Measurements from ENCODE around the gene CSGALNACT2. TPM values are rescaled to one million over a fixed set of nuclear protein-coding genes. Genes with fewer than 3 reads are reported as not detected.

CSGALNACT2 gene
- total and polyA plus RNA-seq, 10 of the 15 experiments (the other 5 are each of a cell fraction or from before 2014, with no cell fraction given) = 2.5 to 12.6 (median 8.7) TPM

DNA sequence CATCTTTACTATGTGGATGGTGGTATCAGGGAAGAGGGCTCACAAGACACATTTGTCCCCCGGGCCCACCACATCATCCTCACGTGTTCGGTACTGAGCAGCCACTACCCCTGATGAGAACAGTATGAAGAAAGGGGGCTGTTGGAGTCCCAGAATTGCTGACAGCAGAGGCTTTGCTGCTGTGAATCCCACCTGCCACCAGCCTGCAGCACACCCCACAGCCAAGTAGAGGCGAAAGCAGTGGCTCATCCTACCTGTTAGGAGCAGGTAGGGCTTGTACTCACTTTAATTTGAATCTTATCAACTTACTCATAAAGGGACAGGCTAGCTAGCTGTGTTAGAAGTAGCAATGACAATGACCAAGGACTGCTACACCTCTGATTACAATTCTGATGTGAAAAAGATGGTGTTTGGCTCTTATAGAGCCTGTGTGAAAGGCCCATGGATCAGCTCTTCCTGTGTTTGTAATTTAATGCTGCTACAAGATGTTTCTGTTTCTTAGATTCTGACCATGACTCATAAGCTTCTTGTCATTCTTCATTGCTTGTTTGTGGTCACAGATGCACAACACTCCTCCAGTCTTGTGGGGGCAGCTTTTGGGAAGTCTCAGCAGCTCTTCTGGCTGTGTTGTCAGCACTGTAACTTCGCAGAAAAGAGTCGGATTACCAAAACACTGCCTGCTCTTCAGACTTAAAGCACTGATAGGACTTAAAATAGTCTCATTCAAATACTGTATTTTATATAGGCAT, 9.1 kb upstream of the CSGALNACT2 start:
- ChIA-PET RAD21 (ENCODE audit: unreplicated experiment) (interaction anchor here (0.7 to 1.2 kb wide), 3 partner anchors 8 to 23 kb away, joined by 3 to 6 read pairs (median 3); no protein-coding TSS in a partner anchor), POLR2A (interaction anchor here (0.8 to 0.9 kb wide), 2 partner anchors 9 to 10 kb away, joined by 3 to 4 read pairs; partner anchors contain the start of gene CSGALNACT2), CTCF (interaction anchor here (0.9 to 1.7 kb wide), 2 partner anchors 8 to 76 kb away, joined by 3 to 7 read pairs; no protein-coding TSS in a partner anchor), SMC1A (ENCODE audit: uncharacterized antibody, unreplicated experiment) (interaction anchor here (2.8 kb wide), 1 partner anchor 11 kb away, joined by 7 read pairs; no protein-coding TSS in a partner anchor)
- WGBS (ENCODE audit: insufficient coverage, insufficient replicate concordance, low lambda C conversion rate, missing lambda C conversion rate) = 61% methylated on average over 6 of the region's 6 CpGs
- H3K27me3 ChIP-seq (replicated peaks in 1 of 2; ENCODE audit: control insufficient read depth in 2 of 2, insufficient read depth in 2 of 2, low read length in 1 of 2) = no peaks in the 10 kb centered on the region
- peak overlapping the region; percentile 62 for H3K4me2 ChIP-seq (ENCODE audit: control insufficient read depth, insufficient read depth)
- FAIRE-seq (no peak), ATAC-seq (peak; percentile 69), DNase-seq (ENCODE audit: low read depth, low spot score) (no peak)
- no peaks in the 10 kb centered on the region for H3K36me3 ChIP-seq (ENCODE audit: control insufficient read depth in 2 of 2, insufficient read depth in 2 of 2, low read length in 1 of 2)
- intact Hi-C loops (cut with micrococcal nuclease; ENCODE audit: unreplicated experiment) (no loop called here), in situ Hi-C loops (cut with MboI) (loop anchor here (25.0 kb wide), 2 partner anchors 283 to 492 kb away; partner anchors contain the start of genes HNRNPF and ZNF33B)
- H3K27ac ChIP-seq (ENCODE audit: control insufficient read depth, insufficient read depth) = no peak overlapping the region
- H3K9me3 ChIP-seq (replicated peaks; ENCODE audit: control insufficient read depth, insufficient read depth, low read length) = no peaks in the 10 kb centered on the region
- peaks cover 25% of the 10 kb centered on the region for H3K4me1 ChIP-seq (ENCODE audit: control insufficient read depth, insufficient read depth, low read length)
- no peaks in the 10 kb centered on the region for H4K20me1 ChIP-seq (ENCODE audit: control insufficient read depth, insufficient read depth)
- TF ChIP-seq JUNB (IDR thresholded peaks at IDR 0.05) (peak; percentile 32; the same call in 1 of the 2 replicates), CBX3 (IDR thresholded peaks at IDR 0.05; ENCODE audit: borderline replicate concordance, low read depth) (no peak), IKZF2 (IDR thresholded peaks at IDR 0.05) (peak in 1 of 2 experiments; percentile 39; a peak in 1 of 4 replicates), YY1 (IDR thresholded peaks at IDR 0.05; ENCODE audit: low read depth, low read length) (no peak), CBX5 (IDR thresholded peaks at IDR 0.05; ENCODE audit: low read depth) (no peak), ETV6 (conservative IDR thresholded peaks at IDR 0.05 in 1 of 2, IDR thresholded peaks at IDR 0.05 in 1 of 2; ENCODE audit: borderline replicate concordance in 1 of 2, low read depth in 1 of 2) (no peak), POU2F2 (IDR thresholded peaks at IDR 0.05; ENCODE audit: borderline replicate concordance, low read depth, low read length) (no peak), HDAC2 (IDR thresholded peaks at IDR 0.05) (no peak), EED (IDR thresholded peaks at IDR 0.05; ENCODE audit: low read depth) (0 out of 2 replicates have a peak, but pooled peaks have one; percentile 27), RUNX3 (IDR thresholded peaks at IDR 0.05; ENCODE audit: low read length) (peak; percentile 88), CREB1 (IDR thresholded peaks at IDR 0.05; ENCODE audit: low read depth) (no peak)
- TF ChIP-seq, protein P1, sequence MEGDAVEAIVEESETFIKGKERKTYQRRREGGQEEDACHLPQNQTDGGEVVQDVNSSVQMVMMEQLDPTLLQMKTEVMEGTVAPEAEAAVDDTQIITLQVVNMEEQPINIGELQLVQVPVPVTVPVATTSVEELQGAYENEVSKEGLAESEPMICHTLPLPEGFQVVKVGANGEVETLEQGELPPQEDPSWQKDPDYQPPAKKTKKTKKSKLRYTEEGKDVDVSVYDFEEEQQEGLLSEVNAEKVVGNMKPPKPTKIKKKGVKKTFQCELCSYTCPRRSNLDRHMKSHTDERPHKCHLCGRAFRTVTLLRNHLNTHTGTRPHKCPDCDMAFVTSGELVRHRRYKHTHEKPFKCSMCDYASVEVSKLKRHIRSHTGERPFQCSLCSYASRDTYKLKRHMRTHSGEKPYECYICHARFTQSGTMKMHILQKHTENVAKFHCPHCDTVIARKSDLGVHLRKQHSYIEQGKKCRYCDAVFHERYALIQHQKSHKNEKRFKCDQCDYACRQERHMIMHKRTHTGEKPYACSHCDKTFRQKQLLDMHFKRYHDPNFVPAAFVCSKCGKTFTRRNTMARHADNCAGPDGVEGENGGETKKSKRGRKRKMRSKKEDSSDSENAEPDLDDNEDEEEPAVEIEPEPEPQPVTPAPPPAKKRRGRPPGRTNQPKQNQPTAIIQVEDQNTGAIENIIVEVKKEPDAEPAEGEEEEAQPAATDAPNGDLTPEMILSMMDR (IDR thresholded peaks at IDR 0.05 in 2 of 3, conservative IDR thresholded peaks at IDR 0.05 in 1 of 3; ENCODE audit: control insufficient read depth in 2 of 3, extremely low read depth in 1 of 3, insufficient read depth in 1 of 3, low read depth in 3 of 3, low read length in 3 of 3) = no peak
- TF ChIP-seq, protein P2, sequence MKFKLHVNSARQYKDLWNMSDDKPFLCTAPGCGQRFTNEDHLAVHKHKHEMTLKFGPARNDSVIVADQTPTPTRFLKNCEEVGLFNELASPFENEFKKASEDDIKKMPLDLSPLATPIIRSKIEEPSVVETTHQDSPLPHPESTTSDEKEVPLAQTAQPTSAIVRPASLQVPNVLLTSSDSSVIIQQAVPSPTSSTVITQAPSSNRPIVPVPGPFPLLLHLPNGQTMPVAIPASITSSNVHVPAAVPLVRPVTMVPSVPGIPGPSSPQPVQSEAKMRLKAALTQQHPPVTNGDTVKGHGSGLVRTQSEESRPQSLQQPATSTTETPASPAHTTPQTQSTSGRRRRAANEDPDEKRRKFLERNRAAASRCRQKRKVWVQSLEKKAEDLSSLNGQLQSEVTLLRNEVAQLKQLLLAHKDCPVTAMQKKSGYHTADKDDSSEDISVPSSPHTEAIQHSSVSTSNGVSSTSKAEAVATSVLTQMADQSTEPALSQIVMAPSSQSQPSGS (IDR thresholded peaks at IDR 0.05; ENCODE audit: low read length) = peak; percentile 12; the same call in 1 of the 2 replicates
- H3K4me3 ChIP-seq = no peak overlapping the region
- H2AFZ ChIP-seq (ENCODE audit: control insufficient read depth, low read depth, low read length) = peak overlapping the region; percentile 73
- no TSS peak for BruUV-seq (replicated peaks)
- no peaks in the 10 kb centered on the region for H3K79me2 ChIP-seq (ENCODE audit: control insufficient read depth, insufficient read depth, low read length)
- H3K9ac ChIP-seq (ENCODE audit: control insufficient read depth, insufficient read depth, low read length) = no peak overlapping the region
